Measurements from ENCODE around the gene GRID1. TPM values are rescaled to one million over a fixed set of nuclear protein-coding genes. Genes with fewer than 3 reads are reported as not detected.
A peak's percentile ranks its signal among the peaks of the same experiment; 100 is the strongest.

GRID1 gene
- total RNA-seq, 1 experiment from 2014 or later, result 5.6 TPM

- no peak overlapping the region for H3K4me3 ChIP-seq (replicated peaks in 1 of 2; ENCODE audit: low read depth in 1 of 2, low read length in 2 of 2)
- ATAC-seq (peak; percentile 76), DNase-seq (ENCODE audit: low read depth, low spot score) (no peak)
- H3K27ac ChIP-seq (ENCODE audit: low read depth, low read length), result no peak overlapping the region; the same call in 1 of the 2 replicates
- TF ChIP-seq EZH2phosphoT487 (IDR thresholded peaks at IDR 0.05; ENCODE audit: borderline replicate concordance) (no peak), FOSL1 (IDR thresholded peaks at IDR 0.05; ENCODE audit: low read depth) (peak; percentile 8; the same call in 1 of the 2 replicates)
- peak overlapping the region; percentile 46 for H3K4me2 ChIP-seq (ENCODE audit: low read length)
- CTCF ChIA-PET, result no interaction called here
- RAD21 ChIA-PET (ENCODE audit: low non-redundant PET in 1 of 2, low total read pairs in 2 of 2, uncharacterized antibody in 2 of 2, unreplicated experiment in 2 of 2), result no interaction called here
- H3K4me1 ChIP-seq (ENCODE audit: control insufficient read depth in 1 of 2, insufficient read depth in 2 of 2, low read length in 2 of 2), result peaks cover 4 to 14% of the 10 kb centered on the region in 2 experiments; a peak in 3 of 4 replicates
- POLR2A ChIA-PET, result no interaction called here
- no peaks in the 10 kb centered on the region for H3K9me3 ChIP-seq (ENCODE audit: control insufficient read depth in 1 of 2, insufficient read depth in 1 of 2, low read depth in 1 of 2, low read length in 2 of 2)
- H3K36me3 ChIP-seq (ENCODE audit: control insufficient read depth in 1 of 2, insufficient read depth in 2 of 2, low read length in 2 of 2), result no peaks in the 10 kb centered on the region
- no peak overlapping the region for H2AFZ ChIP-seq (ENCODE audit: low read depth, low read length, poor library complexity, severe bottlenecking)
- H3K9ac ChIP-seq (ENCODE audit: low read length), result no peak overlapping the region
- no peaks in the 10 kb centered on the region for H3K27me3 ChIP-seq (ENCODE audit: insufficient read depth, low read length)
- no peaks in the 10 kb centered on the region for H4K20me1 ChIP-seq (ENCODE audit: insufficient read depth)
- no peaks in the 10 kb centered on the region for H3K79me2 ChIP-seq (ENCODE audit: insufficient read depth, low read length)
- no TSS peak for BruUV-seq (replicated peaks)
- intact Hi-C loops (cut with micrococcal nuclease), result no loop called here
- H3K9me2 ChIP-seq (ENCODE audit: insufficient read depth), result no peaks in the 10 kb centered on the region
These were observed 48.5 kb downstream of the GRID1 start for GRCh38 chr10:86317949-86318725.

- intact Hi-C loops (cut with micrococcal nuclease), result no loop called here
- Histone ChIP-seq H3K9me2 (ENCODE audit: insufficient read depth) (no peaks in the 10 kb centered on the region), H3K4me3 (replicated peaks in 1 of 2; ENCODE audit: low read depth in 1 of 2, low read length in 2 of 2) (no peak overlapping the region), H3K4me2 (ENCODE audit: low read length) (no peak overlapping the region), H3K79me2 (ENCODE audit: insufficient read depth, low read length) (no peaks in the 10 kb centered on the region), H2AFZ (ENCODE audit: low read depth, low read length, poor library complexity, severe bottlenecking) (no peak overlapping the region), H3K36me3 (ENCODE audit: control insufficient read depth in 1 of 2, insufficient read depth in 2 of 2, low read length in 2 of 2) (no peaks in the 10 kb centered on the region), H3K27me3 (ENCODE audit: insufficient read depth, low read length) (no peaks in the 10 kb centered on the region), H4K20me1 (ENCODE audit: insufficient read depth) (no peaks in the 10 kb centered on the region), H3K27ac (ENCODE audit: low read depth, low read length) (no peak overlapping the region), H3K4me1 (ENCODE audit: control insufficient read depth in 1 of 2, insufficient read depth in 2 of 2, low read length in 2 of 2) (peaks cover 4 to 14% of the 10 kb centered on the region in 2 experiments; a peak in 3 of 4 replicates), H3K9me3 (ENCODE audit: control insufficient read depth in 1 of 2, insufficient read depth in 1 of 2, low read depth in 1 of 2, low read length in 2 of 2) (no peaks in the 10 kb centered on the region), H3K9ac (ENCODE audit: low read length) (no peak overlapping the region)
- TF ChIP-seq POLR2AphosphoS5 (IDR thresholded peaks at IDR 0.05; ENCODE audit: low read depth, low read length) (no peak), CBX3 (IDR thresholded peaks at IDR 0.05; ENCODE audit: low read depth) (no peak), MAX (IDR thresholded peaks at IDR 0.05) (no peak), EZH2 (IDR thresholded peaks at IDR 0.05) (no peak), POLR2A (IDR thresholded peaks at IDR 0.05; ENCODE audit: borderline replicate concordance, extremely low read depth, insufficient read depth, insufficient read length) (no peak), SRF (IDR thresholded peaks at IDR 0.05; ENCODE audit: low read depth) (no peak), CTCF (IDR thresholded peaks at IDR 0.05 in 2 of 3, conservative IDR thresholded peaks at IDR 0.05 in 1 of 3; ENCODE audit: borderline replicate concordance in 1 of 3, insufficient read depth in 1 of 3, low read depth in 2 of 3, low read length in 2 of 3) (no peak), ZNF274 (IDR thresholded peaks at IDR 0.05; ENCODE audit: low read depth, low read length) (no peak), FOSL1 (IDR thresholded peaks at IDR 0.05; ENCODE audit: low read depth) (no peak), ZFX (IDR thresholded peaks at IDR 0.05) (no peak), RAD21 (IDR thresholded peaks at IDR 0.05; ENCODE audit: low read depth) (no peak)
- RAD21 ChIA-PET (ENCODE audit: low non-redundant PET in 1 of 2, low total read pairs in 2 of 2, uncharacterized antibody in 2 of 2, unreplicated experiment in 2 of 2), result no interaction called here
- DNase-seq (ENCODE audit: low read depth, low spot score) (no peak), ATAC-seq (no peak)
- CTCF ChIA-PET, result interaction anchor here (1.4 kb wide), 1 partner anchor 216 kb away, joined by 3 read pairs; no protein-coding TSS in a partner anchor
- POLR2A ChIA-PET, result no interaction called here
- BruUV-seq (replicated peaks), result no TSS peak
These were observed 49.6 kb downstream of the GRID1 start for GRCh38 chr10:86316990-86317389.

Data from HCT116 (cell line).